GM23338 (cell line): Measurements from ENCODE around the gene SLC27A4. TPM values are rescaled to one million over a fixed set of nuclear protein-coding genes. Genes with fewer than 3 reads are reported as not detected.

ENCODE experiments used
- ATAC-seq: fragments of 200-7000 bp; cut with Tn5 transposase; 3 replicates; pipeline ENCODE4 v1.9.1; 2020
- DNase-seq: peaks from one replicate; pipeline ENCODE4 v3.0.0-alpha.2; 2015; ENCODE audit warnings: low spot score
- H2AFZ ChIP-seq: fragments of 200-600 bp; sonication (generic); 2 replicates; pipeline ENCODE4 v1.8.0; 2016; ENCODE audit warnings: antibody characterized with exemption, mild to moderate bottlenecking, moderate library complexity
- H3F3A ChIP-seq: fragments of 200-600 bp; sonication (generic); replicated peaks from 2 replicates; pipeline ENCODE4 v1.8.0; 2017; ENCODE audit warnings: antibody characterized with exemption, mixed run types, low read depth
- H3K27ac ChIP-seq: fragments of 200-600 bp; sonication (generic); 2 replicates; pipeline ENCODE4 v1.6.1; 2016; ENCODE audit warnings: low read depth
- H3K27me3 ChIP-seq: fragments of 200-600 bp; sonication (generic); 2 replicates; pipeline ENCODE4 v1.8.0; 2016; ENCODE audit warnings: mild to moderate bottlenecking, mixed run types, moderate library complexity; ENCODE audit not compliant: insufficient read depth
- H3K36me3 ChIP-seq: fragments of 200-600 bp; sonication (generic); 2 replicates; pipeline ENCODE4 v1.8.0; 2016; ENCODE audit warnings: mild to moderate bottlenecking; ENCODE audit not compliant: insufficient read depth
- H3K4me1 ChIP-seq: fragments of 200-600 bp; sonication (generic); 2 replicates; pipeline ENCODE4 v1.8.0; 2016; ENCODE audit warnings: mild to moderate bottlenecking, moderate library complexity; ENCODE audit not compliant: insufficient read depth
- H3K4me2 ChIP-seq: fragments of 200-600 bp; sonication (generic); 2 replicates; pipeline ENCODE4 v1.7.1; 2017; ENCODE audit warnings: mixed run types
- H3K4me3 ChIP-seq: fragments of 200-600 bp; sonication (generic); 2 replicates; pipeline ENCODE4 v1.6.1; 2016; ENCODE audit warnings: mixed run types
- H3K79me2 ChIP-seq: fragments of 200-600 bp; sonication (generic); replicated peaks from 2 replicates; pipeline ENCODE4 v1.8.0; 2017; ENCODE audit warnings: mild to moderate bottlenecking; ENCODE audit not compliant: insufficient read depth
- H3K9me2 ChIP-seq: fragments of 200-600 bp; sonication (generic); 2 replicates; pipeline ENCODE4 v1.8.0; 2017; ENCODE audit not compliant: insufficient read depth
- H4K20me1 ChIP-seq: fragments of 200-600 bp; sonication (generic); replicated peaks from 2 replicates; pipeline ENCODE4 v1.8.0; 2017; ENCODE audit warnings: mild to moderate bottlenecking; ENCODE audit not compliant: insufficient read depth
- H3K27ac Mint-ChIP-seq: 2 replicates; pipeline ENCODE4 v1.8.0; 2020; ENCODE audit warnings: inconsistent platforms, mild to moderate bottlenecking, moderate library complexity, mixed read lengths
- H3K27me3 Mint-ChIP-seq: 3 replicates; pipeline ENCODE4 v1.8.0; 2022; ENCODE audit warnings: low read depth, mild to moderate bottlenecking, moderate library complexity, mixed read lengths, inconsistent platforms; ENCODE audit not compliant: insufficient read depth, poor library complexity
- H3K36me3 Mint-ChIP-seq: 3 replicates; pipeline ENCODE4 v1.8.0; 2021; ENCODE audit warnings: low read depth, mild to moderate bottlenecking, inconsistent platforms, moderate library complexity, mixed read lengths
- H3K4me1 Mint-ChIP-seq: 3 replicates; pipeline ENCODE4 v1.8.0; 2020; ENCODE audit warnings: mild to moderate bottlenecking, inconsistent platforms, mixed read lengths
- H3K4me3 Mint-ChIP-seq: 3 replicates; pipeline ENCODE4 v1.8.0; 2021; ENCODE audit warnings: moderate library complexity, mild to moderate bottlenecking, inconsistent platforms, mixed read lengths
- H3K9me3 Mint-ChIP-seq: 3 replicates; pipeline ENCODE4 v1.8.0; 2020; ENCODE audit warnings: moderate library complexity, mild to moderate bottlenecking, inconsistent platforms, mixed read lengths
- CREB1 ChIP-seq: fragments of 250-450 bp; sonication (Bioruptor Pico); IDR thresholded peaks from 2 replicates; pipeline ENCODE4 v1.5.0; 2020; ENCODE audit warnings: low read depth, mild to moderate bottlenecking, moderate library complexity
- CTCF ChIP-seq, 2 experiments: fragments of 200-600 bp in 1 of 2; sonication (generic) in 1 of 2; conservative IDR thresholded peaks; 2 replicates each; pipeline versions ENCODE4 v1.5.1 to v1.6.1; 2016 to 2017; ENCODE audit warnings: antibody characterized with exemption in 2 of 2, low read depth in 2 of 2, mild to moderate bottlenecking in 2 of 2, moderate library complexity in 1 of 2
- ETS1 ChIP-seq: IDR thresholded peaks from 2 replicates; pipeline ENCODE4 v1.6.1; 2016; ENCODE audit warnings: antibody characterized with exemption
- EZH2 ChIP-seq: fragments of 200-600 bp; sonication (generic); IDR thresholded peaks from one replicate; pipeline ENCODE4 v1.8.0; 2017; ENCODE audit warnings: antibody characterized with exemption, mild to moderate bottlenecking, low read depth; ENCODE audit not compliant: unreplicated experiment
- EZH2phosphoT487 ChIP-seq: fragments of 200-600 bp; sonication (generic); IDR thresholded peaks from one replicate; pipeline ENCODE4 v1.8.1; 2018; ENCODE audit warnings: antibody characterized with exemption; ENCODE audit not compliant: unreplicated experiment
- JUNB ChIP-seq: IDR thresholded peaks from one replicate; pipeline ENCODE4 v1.6.1; 2016; ENCODE audit warnings: antibody characterized with exemption; ENCODE audit not compliant: unreplicated experiment
- NANOG ChIP-seq: IDR thresholded peaks from 2 replicates; pipeline ENCODE4 v1.6.1; 2016; ENCODE audit warnings: antibody characterized with exemption, borderline replicate concordance
- POLR2AphosphoS5 ChIP-seq: IDR thresholded peaks from 2 replicates; pipeline ENCODE4 v1.6.1; 2016; ENCODE audit warnings: antibody characterized with exemption, low read depth
- REST ChIP-seq: IDR thresholded peaks from one replicate; pipeline ENCODE4 v1.6.1; 2018; ENCODE audit warnings: antibody characterized with exemption; ENCODE audit not compliant: unreplicated experiment
- STAT1 ChIP-seq: IDR thresholded peaks from one replicate; pipeline ENCODE4 v1.6.1; 2016; ENCODE audit warnings: antibody characterized with exemption; ENCODE audit not compliant: unreplicated experiment
- ZNF114 ChIP-seq: fragments of 250-450 bp; sonication (Bioruptor Pico); IDR thresholded peaks from 2 replicates; pipeline ENCODE4 v1.5.0; 2020; ENCODE audit warnings: mild to moderate bottlenecking, moderate library complexity
- ZNF331 ChIP-seq: fragments of 250-450 bp; sonication (Bioruptor Pico); IDR thresholded peaks from 2 replicates; pipeline ENCODE4 v1.5.0; 2020; ENCODE audit warnings: low read depth, mild to moderate bottlenecking, moderate library complexity
- ZNF462 ChIP-seq: fragments of 250-450 bp; sonication (Bioruptor Pico); IDR thresholded peaks from 2 replicates; pipeline ENCODE4 v1.5.0; 2020; ENCODE audit warnings: mild to moderate bottlenecking, moderate library complexity
- polyA plus RNA-seq: library from polyadenylated mRNA; unstranded; fragments of >200 nt; fragmentation: Nextera tagmentation; extraction: Ambion mirVana; gene quantifications from 2 replicates; pipeline ENCODE4 v1.2.1, GENCODE V29; 2016
- total RNA-seq: library from RNA; depleted of rRNA; stranded (reverse); fragments of >200 nt; shearing (Covaris generic); gene quantifications from 2 replicates; pipeline ENCODE4 v1.2.3, GENCODE V29; 2014

The SLC27A4 gene
- total and polyA plus RNA-seq, 2 experiments from 2014 or later: 7.9 to 25.3 TPM

GRCh38 chr9:128293091-128293490 is 47.2 kb upstream of the SLC27A4 start:
- H3K27me3 ChIP-seq: no peaks in the 10 kb centered on the region
- H3K4me2 ChIP-seq: no peak overlapping the region
- no peaks in the 10 kb centered on the region for H3K36me3 ChIP-seq
- Mint-ChIP-seq H3K36me3 (peaks cover 8% of the 10 kb centered on the region; the same call in 2 of the 3 replicates), H3K27me3 (peaks cover 4% of the 10 kb centered on the region), H3K27ac (no peak overlapping the region), H3K9me3 (no peaks in the 10 kb centered on the region; the same call in 2 of the 3 replicates), H3K4me3 (no peak overlapping the region), H3K4me1 (peaks cover 3% of the 10 kb centered on the region; the same call in 2 of the 3 replicates)
- H3K4me3 ChIP-seq: no peak overlapping the region
- no peaks in the 10 kb centered on the region for H3K79me2 ChIP-seq
- no peaks in the 10 kb centered on the region for H3K9me2 ChIP-seq
- TF ChIP-seq STAT1 (no peak), EZH2phosphoT487 (no peak), CTCF (conservative IDR thresholded peaks at IDR 0.05; ENCODE audit: low read depth in 2 of 2) (no peak), CREB1 (no peak), ETS1 (no peak), REST (no peak), ZNF114 (no peak), POLR2AphosphoS5 (no peak), ZNF331 (CRISPR knock-in tag) (no peak), JUNB (no peak), NANOG (no peak), EZH2 (no peak), ZNF462 (no peak)
- H3F3A ChIP-seq: 0 out of 2 replicates have a peak, but pooled peaks cover 2% of the 10 kb centered on the region
- no peak overlapping the region for H3K27ac ChIP-seq
- no peaks in the 10 kb centered on the region for H3K4me1 ChIP-seq
- no peak for DNase-seq
- no peak for ATAC-seq
- H4K20me1 ChIP-seq: no peaks in the 10 kb centered on the region
- H2AFZ ChIP-seq: no peak overlapping the region
